ENCODE results near the gene PPFIA4.

The PPFIA4 gene

DNA sequence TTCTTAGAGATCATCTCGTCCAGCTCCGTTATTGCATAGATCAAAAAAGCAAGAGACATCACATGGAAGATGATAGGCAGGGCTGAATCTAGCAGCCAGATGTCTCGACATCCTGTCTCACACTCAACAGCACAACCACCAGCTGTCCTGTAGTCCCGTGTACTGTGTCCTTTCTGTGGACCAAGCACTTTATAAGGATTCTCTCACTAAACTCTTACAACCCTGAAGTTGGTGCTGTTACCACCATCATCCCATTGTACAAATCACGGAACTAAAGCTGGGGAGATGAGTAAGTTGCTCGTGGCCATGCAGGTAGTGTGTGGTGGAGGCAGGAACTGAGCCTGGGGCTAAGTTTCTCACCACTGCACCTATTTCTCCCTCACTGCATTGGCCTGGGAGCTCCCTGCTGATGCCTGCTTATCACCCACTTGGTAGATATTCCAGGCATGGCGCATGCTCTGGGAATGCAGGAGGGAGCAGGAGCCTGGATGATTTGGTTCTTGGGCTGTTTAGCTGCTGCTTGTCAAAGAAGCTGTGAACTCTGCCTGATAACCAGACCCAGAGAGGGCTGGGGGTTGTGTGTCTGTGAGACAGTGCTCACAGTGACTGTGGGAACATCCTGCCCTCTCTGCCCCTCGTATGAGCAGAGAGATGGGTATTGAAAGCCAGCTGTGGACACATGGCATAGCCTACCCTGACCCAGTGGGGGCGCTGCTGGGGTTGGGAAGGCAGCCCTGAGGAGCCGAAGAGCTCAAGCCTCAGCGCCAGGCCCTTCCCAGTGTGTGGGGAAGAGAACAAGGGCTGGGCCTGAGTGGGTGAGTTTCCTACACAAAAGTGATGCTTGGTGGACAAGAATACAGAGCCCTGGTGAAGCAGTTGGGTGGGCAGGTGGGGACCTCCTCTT is 13.6 kb downstream of the PPFIA4 start:
- no peak for DNase-seq (ENCODE audit: low read depth in 3 of 3, low spot score in 1 of 3)

DNA sequence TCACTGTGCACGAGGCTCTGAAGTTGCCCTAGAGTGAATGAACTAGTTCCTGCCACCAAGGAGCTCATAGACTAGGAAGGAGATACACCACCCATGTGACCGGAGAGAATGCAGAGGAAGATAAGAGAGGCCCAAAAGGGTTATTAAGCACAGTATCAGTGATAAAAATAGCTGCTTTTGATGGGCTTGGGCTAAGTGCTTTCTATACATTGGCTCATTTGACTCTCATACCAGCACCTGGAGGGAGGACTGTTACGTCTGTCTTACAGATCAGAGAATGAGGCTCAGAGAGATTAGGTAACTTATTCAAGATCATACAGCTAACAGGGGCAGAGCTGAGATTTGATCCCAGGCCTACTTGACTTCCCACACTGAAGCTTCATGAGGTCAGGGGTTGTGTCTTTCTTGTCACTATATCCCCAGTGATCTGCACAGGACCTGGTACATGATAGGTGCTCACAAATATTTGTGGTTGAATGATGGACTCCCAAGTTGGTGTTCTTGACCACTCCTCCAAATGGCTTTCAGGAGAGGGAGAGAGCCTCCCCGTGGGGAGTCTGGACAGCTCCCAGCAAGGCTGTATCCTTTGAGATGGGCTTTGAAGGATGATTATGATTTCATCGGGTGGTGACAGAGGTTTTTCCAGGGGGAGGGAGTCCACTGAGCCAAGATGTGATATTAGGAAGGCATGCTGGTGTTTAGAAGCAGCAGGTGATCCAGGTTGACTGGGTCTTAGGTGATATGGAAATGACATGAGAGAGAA is 14.4 kb downstream of the PPFIA4 start:
- DNase-seq (ENCODE audit: low read depth in 3 of 3, low spot score in 1 of 3) = no peak

DNA sequence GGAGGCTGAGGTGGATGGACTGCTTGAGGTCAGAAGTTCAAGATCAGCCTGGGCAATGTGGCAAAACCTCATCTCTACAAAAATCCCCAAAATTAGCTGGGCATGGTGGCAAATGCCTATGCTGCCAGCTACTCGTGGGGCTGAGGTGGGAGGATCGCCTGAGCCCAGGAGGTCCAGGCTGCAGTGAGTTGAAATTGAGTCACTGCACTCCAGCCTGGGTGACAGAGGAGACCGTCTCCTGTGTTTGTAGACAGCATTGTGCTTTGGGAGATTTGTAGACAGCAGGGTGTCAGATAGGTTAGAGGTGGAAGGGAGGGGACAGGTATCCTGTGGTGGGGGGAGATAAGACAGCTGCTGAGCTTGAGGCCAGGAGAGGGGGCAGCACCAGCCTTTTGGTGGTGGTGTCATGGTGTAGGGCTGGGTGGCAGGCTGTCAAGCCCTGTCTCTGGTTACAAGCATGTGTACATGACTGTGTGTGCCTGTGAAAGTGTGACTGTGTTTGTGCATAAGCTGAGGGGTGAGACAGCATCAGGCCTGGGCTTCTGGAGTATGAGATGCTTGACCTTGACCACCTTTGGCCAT is 15.2 kb downstream of the PPFIA4 start:
- DNase-seq (ENCODE audit: low read depth in 3 of 3, low spot score in 1 of 3) = no peak

DNA sequence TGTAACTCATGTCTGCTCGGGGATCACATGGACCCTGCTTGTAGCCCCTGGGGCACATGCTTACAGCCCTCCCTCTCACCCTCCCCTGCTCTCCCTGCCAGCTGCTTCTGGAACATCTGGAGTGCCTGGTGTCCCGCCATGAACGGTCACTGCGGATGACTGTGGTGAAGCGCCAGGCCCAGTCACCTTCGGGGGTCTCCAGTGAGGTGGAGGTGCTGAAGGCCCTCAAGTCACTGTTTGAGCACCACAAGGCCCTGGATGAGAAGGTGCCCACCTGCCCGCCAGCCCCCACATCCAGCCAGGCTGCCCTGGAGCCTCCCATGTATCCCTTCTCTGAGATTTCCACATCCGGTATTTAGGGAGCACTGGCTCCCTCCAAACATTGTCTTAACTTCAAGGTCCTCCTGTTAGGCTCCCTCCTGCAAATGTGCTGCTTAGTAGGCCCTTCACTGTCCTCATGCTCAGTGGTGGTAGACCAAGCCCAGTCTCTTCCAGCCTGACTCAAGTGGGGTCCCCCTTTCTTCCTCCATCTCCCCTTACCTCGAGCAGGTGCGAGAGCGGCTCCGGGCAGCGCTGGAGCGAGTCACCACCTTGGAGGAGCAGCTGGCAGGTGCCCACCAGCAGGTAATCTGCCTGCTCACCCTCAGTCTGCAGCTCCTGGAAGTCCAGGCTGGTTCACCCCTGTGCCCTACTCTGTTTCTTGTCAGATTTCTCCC is 17.7 kb downstream of the PPFIA4 start:
- DNase-seq (ENCODE audit: low read depth in 3 of 3, low spot score in 1 of 3) = no peak

DNA sequence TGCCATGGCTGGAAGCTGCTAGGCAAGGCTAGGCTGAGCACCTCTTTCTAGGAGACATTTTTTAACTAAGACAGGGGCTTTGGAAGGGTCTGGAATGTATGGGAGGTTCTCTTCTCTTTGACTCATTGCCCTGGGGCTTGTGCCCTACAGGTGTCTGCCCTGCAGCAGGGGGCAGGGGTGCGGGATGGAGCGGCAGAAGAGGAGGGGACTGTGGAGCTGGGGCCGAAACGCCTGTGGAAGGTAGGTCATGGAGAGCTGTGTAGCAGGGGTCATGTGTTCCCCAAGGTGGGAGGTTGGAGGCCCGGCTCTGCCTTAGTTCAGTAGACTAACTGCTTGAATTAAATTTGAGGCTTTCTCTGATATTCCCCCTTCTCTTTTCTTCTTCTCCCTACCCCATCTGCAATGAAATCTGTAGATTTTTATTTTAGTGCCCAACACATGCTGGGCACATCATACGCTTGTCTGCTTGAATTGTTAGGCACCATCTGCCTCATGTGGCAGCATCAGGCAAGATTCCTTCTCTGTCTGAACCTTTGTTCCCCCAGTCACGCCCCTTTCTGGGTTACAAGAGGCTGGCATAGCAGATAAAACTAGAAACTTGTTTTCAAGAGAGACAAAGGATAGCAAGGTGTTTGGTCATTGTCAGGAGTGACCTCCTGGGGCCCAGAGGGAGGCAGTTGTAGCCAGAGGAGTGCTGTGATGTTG is 18.4 kb downstream of the PPFIA4 start:
- DNase-seq (ENCODE audit: low read depth in 3 of 3, low spot score in 1 of 3) = no peak

DNA sequence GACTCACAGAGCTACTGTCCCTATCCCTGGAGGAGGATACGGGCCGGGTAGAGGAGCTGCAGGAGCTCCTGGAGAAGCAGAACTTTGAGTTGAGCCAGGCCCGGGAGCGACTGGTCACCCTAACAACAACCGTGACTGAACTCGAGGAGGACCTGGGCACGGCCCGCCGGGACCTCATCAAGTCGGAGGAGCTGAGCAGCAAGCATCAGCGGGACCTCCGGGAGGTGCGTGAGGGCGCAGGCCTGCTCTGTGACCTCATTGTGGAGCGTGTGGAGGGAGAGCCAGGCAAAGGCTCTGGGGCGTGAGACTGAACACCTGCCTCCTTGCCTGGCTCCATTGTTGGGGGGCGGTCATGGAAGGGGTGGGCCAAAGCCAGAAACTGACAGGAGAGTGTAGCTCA is 19.0 kb downstream of the PPFIA4 start:
- DNase-seq (ENCODE audit: low read depth in 3 of 3, low spot score in 1 of 3) = no peak

DNA sequence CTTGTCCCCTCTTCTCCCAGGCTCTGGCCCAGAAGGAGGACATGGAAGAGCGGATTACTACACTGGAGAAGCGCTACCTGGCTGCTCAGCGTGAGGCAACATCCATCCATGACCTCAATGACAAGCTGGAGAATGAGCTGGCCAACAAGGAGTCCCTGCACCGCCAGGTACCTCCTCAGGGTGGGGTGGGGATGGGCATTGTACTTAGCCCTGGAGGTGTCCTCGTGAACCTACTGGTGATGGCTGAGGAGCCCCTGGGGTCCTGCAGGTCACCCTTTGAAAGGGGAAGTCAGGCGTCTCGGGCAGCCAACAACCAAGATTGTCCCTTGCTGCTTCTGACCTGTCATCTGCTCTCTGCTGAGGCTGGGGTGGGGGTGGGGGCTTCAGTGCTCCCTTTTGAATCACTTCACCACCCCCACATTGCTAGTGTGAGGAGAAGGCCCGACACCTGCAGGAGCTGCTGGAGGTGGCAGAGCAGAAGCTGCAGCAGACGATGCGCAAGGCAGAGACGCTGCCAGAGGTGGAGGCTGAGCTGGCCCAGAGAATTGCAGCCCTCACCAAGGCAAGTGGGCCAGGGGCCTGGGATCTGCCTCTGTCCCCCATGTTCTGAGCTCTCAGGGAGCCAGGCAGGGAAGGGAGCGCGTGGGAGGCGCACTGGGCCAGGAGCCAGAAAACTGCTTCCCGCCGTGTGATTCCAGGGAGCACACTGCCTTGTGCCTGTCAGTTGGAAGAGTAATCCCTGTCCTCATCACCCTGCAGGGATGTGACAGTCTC is 19.7 kb downstream of the PPFIA4 start:
- DNase-seq (ENCODE audit: low read depth in 3 of 3, low spot score in 1 of 3) = no peak

DNA sequence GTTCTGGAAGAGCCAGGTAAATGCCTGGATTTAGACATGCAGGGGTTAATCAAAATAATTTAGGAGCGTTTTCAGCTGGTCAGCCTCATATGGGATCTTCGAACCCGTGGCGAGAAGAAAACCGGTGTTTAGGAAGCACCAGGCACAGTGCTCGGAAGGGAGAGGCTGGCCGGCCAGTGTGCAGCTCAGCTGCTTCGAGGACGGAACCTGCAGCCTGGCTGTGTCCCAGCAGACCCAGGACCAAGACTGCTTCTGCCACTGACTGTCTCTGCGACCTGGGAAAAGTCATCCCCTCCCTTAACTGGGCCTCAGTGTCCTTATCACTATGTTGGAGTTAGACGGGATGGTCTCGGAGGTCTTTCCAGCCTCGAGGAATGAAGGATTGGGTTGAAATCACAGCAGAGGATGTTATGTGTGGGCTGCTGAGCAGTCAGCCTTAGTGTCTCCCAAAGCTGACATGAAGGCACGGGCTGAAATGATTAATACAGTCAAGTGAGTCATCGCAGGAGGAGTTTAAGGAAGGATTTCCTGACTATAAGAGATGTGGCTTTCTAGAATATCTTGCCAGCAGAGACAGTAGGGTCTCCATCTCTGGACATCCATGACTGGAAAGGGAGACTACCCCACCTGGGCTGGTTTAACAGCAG is 20.8 kb downstream of the PPFIA4 start:
- DNase-seq (ENCODE audit: low read depth in 3 of 3, low spot score in 1 of 3) = no peak

DNA sequence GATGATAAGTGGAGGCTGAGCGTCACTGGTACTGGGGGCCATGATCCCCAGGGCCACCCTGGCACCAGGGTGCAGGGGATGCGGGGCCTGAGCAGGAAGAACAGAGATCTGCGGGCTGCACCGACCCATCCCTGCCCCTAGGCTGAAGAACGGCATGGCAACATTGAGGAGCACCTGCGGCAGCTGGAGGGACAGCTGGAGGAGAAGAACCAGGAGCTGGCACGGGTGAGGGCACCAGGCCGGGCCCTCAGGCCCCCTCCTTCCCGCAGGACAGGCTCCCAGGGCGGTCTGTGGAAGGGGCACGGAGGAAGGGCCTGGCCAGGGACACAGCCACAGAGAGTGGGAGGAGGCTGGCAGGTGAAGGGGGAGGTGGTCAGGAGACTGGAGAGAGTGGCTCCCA is 21.8 kb downstream of the PPFIA4 start:
- no peak for DNase-seq (ENCODE audit: low read depth in 3 of 3, low spot score in 1 of 3)

DNA sequence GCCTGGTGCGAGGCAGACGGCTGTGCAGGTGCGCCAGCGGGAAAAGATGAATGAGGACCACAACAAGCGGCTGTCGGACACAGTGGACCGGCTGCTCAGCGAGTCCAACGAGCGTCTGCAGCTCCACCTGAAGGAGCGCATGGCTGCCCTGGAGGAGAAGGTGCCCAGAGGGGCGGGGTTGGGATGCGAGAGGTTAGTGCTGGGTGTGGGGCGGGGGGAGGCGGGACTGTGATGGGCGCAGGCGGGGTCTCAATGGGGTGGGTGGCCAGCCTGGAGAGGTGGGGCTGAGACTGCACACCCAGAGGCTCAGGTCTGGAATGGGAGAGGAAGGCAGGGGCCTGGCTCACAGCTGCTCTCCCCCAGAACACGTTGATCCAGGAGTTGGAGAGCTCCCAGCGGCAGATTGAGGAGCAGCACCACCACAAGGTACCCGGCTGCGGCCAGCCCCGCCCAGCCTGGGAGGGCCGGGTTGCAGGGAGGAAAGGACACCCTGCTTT is 22.3 kb downstream of the PPFIA4 start:
- DNase-seq (ENCODE audit: low read depth in 3 of 3, low spot score in 1 of 3) = no peak

DNA sequence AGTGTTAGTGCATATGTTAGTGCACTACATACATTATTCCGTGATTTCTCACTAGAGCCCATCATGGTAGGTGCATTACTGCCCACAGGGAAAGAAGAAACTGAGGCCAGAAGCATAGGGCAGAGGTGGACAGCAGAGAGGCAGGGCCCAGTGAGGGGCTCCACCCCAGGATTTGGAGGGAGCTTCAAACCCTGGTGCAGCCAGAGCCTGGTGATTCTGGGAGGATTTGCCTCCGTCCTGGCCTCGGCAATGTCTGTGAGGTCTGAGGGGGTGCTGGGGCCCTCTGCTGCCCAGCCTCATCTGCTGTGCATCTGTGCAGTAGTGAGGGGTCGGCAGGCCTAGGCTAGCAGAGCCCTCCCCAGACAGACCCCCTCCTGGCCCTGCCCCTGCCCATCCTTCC is 22.8 kb downstream of the PPFIA4 start:
- no peak for DNase-seq (ENCODE audit: low read depth in 3 of 3, low spot score in 1 of 3)

DNA sequence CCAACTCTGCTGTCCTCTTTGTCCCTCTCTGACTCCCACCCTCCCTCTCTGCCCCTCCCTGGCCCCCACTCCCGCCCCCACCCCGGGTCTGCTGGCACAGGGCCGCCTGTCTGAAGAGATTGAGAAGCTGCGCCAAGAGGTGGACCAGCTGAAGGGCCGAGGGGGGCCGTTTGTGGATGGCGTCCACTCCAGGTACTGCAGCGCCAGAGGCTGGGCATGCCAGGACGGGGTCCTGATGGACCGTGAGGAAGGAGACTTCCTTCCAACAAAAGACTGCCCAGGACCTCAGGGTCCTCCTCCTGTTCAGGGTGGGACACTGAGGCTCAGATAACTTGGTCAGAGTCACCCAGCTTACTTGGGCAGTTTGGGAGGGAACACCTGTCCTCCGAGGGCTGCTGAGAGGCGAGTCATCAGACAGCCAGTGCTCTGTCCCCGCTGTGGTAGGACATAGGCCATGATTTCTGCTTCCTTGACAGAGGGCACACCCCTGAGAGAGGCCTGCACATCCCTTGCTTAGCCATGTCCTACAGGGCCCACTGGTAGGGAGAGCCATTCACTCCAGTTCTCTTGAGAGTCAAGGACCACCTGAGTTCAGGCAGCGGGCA is 23.4 kb downstream of the PPFIA4 start:
- no peak for DNase-seq (ENCODE audit: low read depth in 3 of 3, low spot score in 1 of 3)

DNA sequence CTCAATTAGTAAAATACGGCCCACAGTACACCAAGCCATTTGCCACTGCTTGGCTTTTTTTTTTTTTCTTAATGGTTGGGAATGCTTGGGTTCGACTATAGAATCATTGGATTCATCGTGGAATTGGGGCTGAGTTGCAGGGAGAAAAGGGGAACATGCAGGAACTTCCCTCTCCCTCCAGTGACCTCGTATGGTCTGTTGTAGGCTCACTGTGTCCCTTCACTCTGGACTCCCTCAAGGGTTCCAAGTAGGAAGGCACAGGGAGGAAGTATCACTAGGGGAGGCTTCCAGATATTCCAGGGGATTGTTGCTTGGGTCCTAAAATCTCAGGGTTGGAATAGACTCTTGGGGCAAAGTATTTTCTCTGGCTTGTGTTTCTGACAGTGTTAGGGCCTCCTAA is 24.5 kb downstream of the PPFIA4 start:
- DNase-seq (ENCODE audit: low read depth in 3 of 3, low spot score in 1 of 3) = no peak

DNA sequence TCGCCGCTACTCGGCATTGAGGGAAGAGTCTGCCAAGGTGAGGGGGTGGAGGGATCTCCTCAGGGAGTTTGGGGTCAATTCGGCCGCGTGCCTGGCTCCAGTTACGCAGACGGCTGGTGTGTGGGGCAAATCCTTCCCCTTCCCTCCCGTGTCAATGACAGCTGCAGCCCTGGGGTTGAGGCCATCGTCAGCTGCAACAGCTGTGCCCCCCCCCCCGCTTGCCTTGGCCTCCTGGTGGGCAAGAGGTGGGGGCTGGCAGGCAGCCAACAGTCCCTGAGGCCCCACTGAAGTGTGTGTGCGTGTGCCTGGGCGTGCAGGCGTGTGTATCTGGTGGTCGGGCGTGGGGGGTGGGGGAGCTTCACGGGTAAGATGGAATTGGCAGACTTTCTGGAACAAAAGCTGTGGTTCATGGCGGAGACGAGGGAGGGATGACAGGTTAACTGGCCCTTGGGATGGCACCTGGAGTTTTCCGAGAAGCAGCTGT is 25.6 kb downstream of the PPFIA4 start:
- no peak for DNase-seq (ENCODE audit: low read depth in 3 of 3, low spot score in 1 of 3)

DNA sequence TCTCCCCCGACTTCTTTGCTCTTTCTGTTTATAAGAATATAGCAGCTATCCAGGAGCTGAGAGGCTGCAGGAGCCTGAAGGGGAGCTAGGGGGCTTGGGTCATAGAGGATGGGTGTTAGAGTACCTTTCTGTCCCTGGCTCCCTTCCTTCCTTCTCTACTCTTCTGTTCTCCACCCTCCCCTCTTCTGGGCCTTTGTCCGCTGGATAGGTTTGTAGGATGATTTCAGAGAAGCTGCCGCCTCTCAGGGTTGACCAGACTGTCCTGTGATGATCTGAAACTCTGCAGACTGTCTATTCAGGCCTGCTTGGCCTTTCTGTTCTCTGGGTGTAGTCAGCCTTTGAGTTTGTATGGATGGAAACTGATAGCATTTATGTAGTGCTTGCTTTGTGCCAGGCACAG is 26.3 kb downstream of the PPFIA4 start:
- DNase-seq (ENCODE audit: low read depth in 3 of 3, low spot score in 1 of 3) = no peak

DNA sequence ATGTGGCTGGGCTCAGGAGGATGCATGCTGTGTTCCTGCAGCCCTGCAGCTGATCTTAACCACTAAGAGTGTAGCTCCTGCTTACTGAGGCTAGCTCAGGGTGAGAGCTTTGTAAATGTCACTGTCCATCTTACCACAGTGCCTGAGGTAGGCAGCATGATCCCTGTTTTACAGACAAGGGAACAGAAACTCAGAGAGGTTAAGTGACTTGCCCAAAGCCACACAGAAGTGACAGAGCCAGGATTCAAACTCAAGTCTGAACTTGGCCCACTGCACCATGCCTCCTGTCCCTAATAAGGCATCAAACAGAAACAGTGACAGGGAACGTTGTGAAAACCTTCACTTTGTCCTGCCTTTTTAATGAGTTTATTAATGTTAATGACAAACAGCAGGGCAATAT is 27.9 kb downstream of the PPFIA4 start:
- no peak for DNase-seq (ENCODE audit: low read depth in 3 of 3, low spot score in 1 of 3)

DNA sequence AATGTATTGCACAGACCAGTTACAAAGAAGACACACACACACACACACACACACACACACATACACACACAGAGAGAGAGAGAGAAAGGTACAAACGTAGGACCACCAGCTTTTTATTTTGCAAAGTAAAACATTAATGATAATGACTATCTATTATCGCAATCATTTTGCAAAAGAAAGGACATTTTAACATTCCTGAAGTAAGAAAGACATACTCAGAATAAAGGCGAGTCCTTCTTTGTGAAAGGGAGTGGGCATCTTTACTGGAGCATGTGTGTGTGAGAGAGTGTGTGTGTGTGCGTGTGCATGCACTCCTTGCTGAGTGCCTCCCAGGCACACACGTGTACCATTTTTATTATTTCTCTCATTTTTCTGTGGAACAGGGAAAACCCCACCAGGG is 28.4 kb downstream of the PPFIA4 start:
- DNase-seq (ENCODE audit: low read depth in 3 of 3, low spot score in 1 of 3) = no peak

DNA sequence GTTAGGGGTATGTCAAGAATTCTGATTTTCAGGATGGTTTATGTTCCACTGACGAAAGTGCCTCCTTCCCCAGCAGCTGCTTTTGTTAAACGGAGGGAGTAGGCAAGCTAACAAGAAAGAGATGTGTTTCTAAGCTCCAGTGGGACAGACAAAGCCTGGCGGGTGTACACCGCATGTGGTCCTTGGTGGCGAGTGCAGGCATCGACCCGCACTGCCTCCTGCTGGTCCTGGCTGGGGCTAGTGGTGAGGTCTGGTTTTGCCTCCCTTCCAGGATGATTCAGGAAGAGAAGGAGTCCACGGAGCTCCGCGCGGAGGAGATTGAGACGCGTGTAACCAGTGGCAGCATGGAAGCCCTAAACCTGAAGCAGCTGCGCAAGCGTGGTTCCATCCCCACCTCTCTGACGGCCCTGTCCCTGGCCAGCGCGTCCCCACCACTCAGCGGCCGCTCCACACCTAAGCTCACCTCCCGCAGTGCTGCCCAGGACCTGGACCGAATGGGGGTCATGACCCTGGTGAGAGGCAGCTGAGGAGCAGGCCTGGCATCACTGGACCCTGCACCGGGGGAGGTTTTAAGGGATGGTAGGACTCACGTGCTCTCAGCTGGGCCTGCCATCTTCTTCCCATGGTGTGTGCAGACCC is 29.0 kb downstream of the PPFIA4 start:
- no peak for DNase-seq (ENCODE audit: low read depth in 3 of 3, low spot score in 1 of 3)

Measured in stimulated activated CD4-positive, alpha-beta T cell treated with anti-CD3 and anti-CD28 coated beads, TNF-alpha, amount 100 ng/mL, for 1 hour (primary cell).